ENCODE results near the gene PARG.
"Not testable (repeated sequence)": the region's sequence is repeated elsewhere in the genome, so short reads cannot be mapped to it uniquely, and the experiment has no call there.

- TF ChIP-seq FOS (IDR thresholded peaks at IDR 0.05; ENCODE audit: borderline replicate concordance, insufficient read depth, low read length); MYC (IDR thresholded peaks at IDR 0.05; ENCODE audit: low read depth, low read length); POLR2AphosphoS5 (IDR thresholded peaks at IDR 0.05; ENCODE audit: insufficient read depth, low read depth, low read length); CTCF (IDR thresholded peaks at IDR 0.05; ENCODE audit: extremely low read depth in 1 of 2, insufficient read depth in 1 of 2, low read depth in 1 of 2, low read length in 2 of 2); POLR2A (IDR thresholded peaks at IDR 0.05; ENCODE audit: low read depth, low read length); EZH2 (IDR thresholded peaks at IDR 0.05; ENCODE audit: borderline replicate concordance, low read depth, low read length, severe bottlenecking); JUN (IDR thresholded peaks at IDR 0.05; ENCODE audit: borderline replicate concordance, insufficient read depth, insufficient read length, low read depth); MAX (IDR thresholded peaks at IDR 0.05; ENCODE audit: insufficient read depth, insufficient read length): not testable (repeated sequence)
These were observed 10.6 kb downstream of the PARG start for GRCh38 chr10:49931276-49931675.

Data from endothelial cell of umbilical vein (primary cell).